Stimulated activated CD4-positive, alpha-beta T cell treated with anti-CD3 and anti-CD28 coated beads, Interleukin-4, amount 100 ng/mL, for 48 hours (primary cell): ENCODE measurements around the gene MIEF2.
A peak's percentile ranks its signal among the peaks of the same experiment; 100 is the strongest.
"Not testable (repeated sequence)": the region's sequence is repeated elsewhere in the genome, so short reads cannot be mapped to it uniquely, and the experiment has no call there.

Experiments used
- DNase-seq, 2 donors: peaks; one replicate each; pipeline ENCODE4 v3.0.0-alpha.2; 2020; ENCODE audit warnings: low read depth in 2 of 2

The MIEF2 gene

GRCh38 chr17:18291718-18292540, 31.5 kb downstream of the MIEF2 start:
- no peak for DNase-seq

GRCh38 chr17:18298061-18298460, 37.6 kb downstream of the MIEF2 start:
- not testable (repeated sequence) for DNase-seq

- no peak for DNase-seq
These were observed 40.4 kb downstream of the MIEF2 start for GRCh38 chr17:18300725-18301480.

- not testable (repeated sequence) for DNase-seq
These were observed 42.7 kb downstream of the MIEF2 start for GRCh38 chr17:18303206-18303605.

- DNase-seq = no peak
These were observed 48.7 kb downstream of the MIEF2 start for GRCh38 chr17:18309202-18309601.

GRCh38 chr17:18314059-18314730, 53.7 kb downstream of the MIEF2 start:
- no peak for DNase-seq

GRCh38 chr17:18314731-18315561, 54.5 kb downstream of the MIEF2 start, which contains the start of the genes SMCR8 and TOP3A:
Gene SMCR8, plus strand, starts transcription at chr17:18315293. Its CDS starts 497 bp downstream, at chr17:18315790.
Gene TOP3A, minus strand, starts transcription at chr17:18314994. Its CDS starts 216 bp downstream, at chr17:18314778.
- DNase-seq = peak; percentile 97 to 98

GRCh38 chr17:18315562-18315922, 55.1 kb downstream of the MIEF2 start:
- DNase-seq = no peak

- DNase-seq = no peak
These were observed 55.5 kb downstream of the MIEF2 start for GRCh38 chr17:18315961-18316360.
